Endothelial cell of umbilical vein (primary cell): ENCODE results near the gene ANKRD40CL. TPM values are rescaled to one million over a fixed set of nuclear protein-coding genes. Genes with fewer than 3 reads are reported as not detected.

Source experiments
- BruUV-seq: library from RNA; stranded (reverse); fragments of 400-500 nt; replicated peaks from 2 replicates; lab custom pipeline; 2021; lab: Mats Ljungman, UMichigan
- CTCF ChIA-PET: fragments of 300-600, 350-600 bp; sonication (Branson Sonifier 250); formaldehyde crosslinking; loops from one replicate; lab custom pipeline; 2021; ENCODE audit warnings: antibody characterized with exemption, inconsistent platforms; lab: Charles Lee
- POLR2A ChIA-PET: fragments of 300-600, 350-600 bp; sonication (Branson Sonifier 250); formaldehyde crosslinking; loops from one replicate; lab custom pipeline; 2021; ENCODE audit warnings: antibody characterized with exemption, inconsistent platforms; lab: Charles Lee
- DNase-seq: peaks from one replicate; pipeline ENCODE4 v3.0.0-alpha.2; 2011; ENCODE audit warnings: low read depth, low spot score
- FAIRE-seq: peaks from 2 replicates; lab custom pipeline; 2011; peaks lifted over from hg19 to GRCh38; lab: Jason Lieb, UNC
- H2AFZ ChIP-seq: 2 replicates; pipeline ENCODE4 v1.6.0; 2012; ENCODE audit warnings: low read depth, low read length, control low read depth, inconsistent platforms
- H3K27ac ChIP-seq: 2 replicates; pipeline ENCODE4 v1.5.1; 2011; ENCODE audit warnings: low read depth, mild to moderate bottlenecking, control low read depth, low read length, moderate library complexity; ENCODE audit not compliant: insufficient read depth
- H3K27me3 ChIP-seq, 2 experiments: 2 replicates each; pipeline versions ENCODE4 v1.6.0 to v1.6.1; 2011; ENCODE audit warnings: low read length in 2 of 2, mixed read lengths in 1 of 2; ENCODE audit not compliant: control insufficient read depth in 2 of 2, insufficient read depth in 2 of 2
- H3K36me3 ChIP-seq, 2 experiments: 2 replicates in 1 of 2; 3 replicates in 1 of 2; pipeline ENCODE4 v1.5.1; 2011; ENCODE audit warnings: low read length in 2 of 2, mild to moderate bottlenecking in 1 of 2, moderate library complexity in 1 of 2; ENCODE audit not compliant: control insufficient read depth in 2 of 2, insufficient read depth in 2 of 2; ENCODE audit errors: extremely low read depth in 1 of 2
- H3K4me1 ChIP-seq: 3 replicates; pipeline ENCODE4 v1.5.1; 2011; ENCODE audit warnings: mild to moderate bottlenecking, low read length; ENCODE audit not compliant: control insufficient read depth, insufficient read depth; ENCODE audit errors: extremely low read depth
- H3K4me2 ChIP-seq: 2 replicates; pipeline ENCODE4 v1.6.1; 2011; ENCODE audit warnings: low read length, control low read depth, mixed read lengths; ENCODE audit not compliant: insufficient read depth
- H3K4me3 ChIP-seq, 3 experiments: fragments of 200-600 bp in 1 of 3; sonication (generic), shearing (Covaris generic) in 1 of 3; replicated peaks in 1 of 3; 2 replicates each; pipeline ENCODE4 v1.5.1; 2011 to 2016; ENCODE audit warnings: control low read depth in 3 of 3, low read length in 3 of 3, mild to moderate bottlenecking in 2 of 3, inconsistent platforms in 1 of 3, low read depth in 1 of 3, moderate library complexity in 1 of 3; ENCODE audit not compliant: insufficient read depth in 1 of 3
- H3K79me2 ChIP-seq: 2 replicates; pipeline ENCODE4 v1.6.0; 2012; ENCODE audit warnings: low read length, inconsistent platforms; ENCODE audit not compliant: control insufficient read depth, insufficient read depth
- H3K9ac ChIP-seq: replicated peaks from 2 replicates; pipeline ENCODE3; 2011; ENCODE audit warnings: low read length, control low read depth; ENCODE audit not compliant: insufficient read depth; ENCODE audit errors: extremely low read depth
- H3K9me1 ChIP-seq: replicated peaks from 3 replicates; pipeline ENCODE4 v1.6.0; 2011; ENCODE audit warnings: mild to moderate bottlenecking, low read length; ENCODE audit not compliant: control insufficient read depth, insufficient read depth; ENCODE audit errors: extremely low read depth
- H3K9me3 ChIP-seq: replicated peaks from 2 replicates; pipeline ENCODE4 v1.5.1; 2012; ENCODE audit warnings: low read length, inconsistent platforms; ENCODE audit not compliant: control insufficient read depth, insufficient read depth
- H4K20me1 ChIP-seq: replicated peaks from 2 replicates; pipeline ENCODE3; 2011; ENCODE audit warnings: mild to moderate bottlenecking, low read length; ENCODE audit not compliant: control insufficient read depth, insufficient read depth; ENCODE audit errors: extremely low read depth
- EZH2 ChIP-seq: IDR thresholded peaks from 2 replicates; pipeline ENCODE4 v1.6.1; 2012; ENCODE audit warnings: borderline replicate concordance, low read depth, mild to moderate bottlenecking, moderate library complexity, low read length, inconsistent platforms; ENCODE audit not compliant: severe bottlenecking
- FOS ChIP-seq: IDR thresholded peaks from 2 replicates; pipeline ENCODE4 v1.6.1; 2011; ENCODE audit warnings: mild to moderate bottlenecking, low read length, moderate library complexity, borderline replicate concordance; ENCODE audit not compliant: insufficient read depth
- GATA2 ChIP-seq: IDR thresholded peaks from 2 replicates; pipeline ENCODE4 v1.7.0; 2011; ENCODE audit warnings: low read depth, mild to moderate bottlenecking, moderate library complexity, mixed read lengths, low read length; ENCODE audit not compliant: insufficient read length, insufficient read depth
- JUN ChIP-seq: IDR thresholded peaks from 2 replicates; pipeline ENCODE4 v1.6.1; 2011; ENCODE audit warnings: borderline replicate concordance, low read depth; ENCODE audit not compliant: insufficient read length, insufficient read depth
- MYC ChIP-seq: IDR thresholded peaks from one replicate; pipeline ENCODE4 v1.6.1; 2011; ENCODE audit warnings: mild to moderate bottlenecking, low read depth, low read length
- POLR2A ChIP-seq: IDR thresholded peaks from 2 replicates; pipeline ENCODE4 v1.6.1; 2012; ENCODE audit warnings: low read depth, mild to moderate bottlenecking, control low read depth, low read length
- POLR2AphosphoS5 ChIP-seq: IDR thresholded peaks from 2 replicates; pipeline ENCODE4 v1.6.1; 2012; ENCODE audit warnings: low read depth, mild to moderate bottlenecking, control low read depth, low read length, moderate library complexity; ENCODE audit not compliant: insufficient read depth
- dilution Hi-C: fragments of 300-500 bp; cut with MboI; formaldehyde crosslinking; loops from one replicate; pipeline ENCODE4 v1.15.0; 2019; ENCODE audit warnings: low sequenced_read_pairs; ENCODE audit not compliant: extremely low pct_ligation_motif_present
- intact Hi-C: fragments of 100-400 bp; cut with micrococcal nuclease; formaldehyde crosslinking; loops from one replicate; pipeline ENCODE4 v1.10.0; 2022
- polyA plus RNA-seq, 4 experiments: library from polyadenylated mRNA; depleted of rRNA in 3 of 4; stranded (reverse) in 3 of 4; unstranded in 1 of 4; fragments of >200 nt; gene quantifications; 2 replicates each; pipeline versions ENCODE4 v1.2.1 to v1.2.3, GENCODE V29; 2011 to 2012; ENCODE audit warnings: missing spikeins in 1 of 4
- total RNA-seq: library from RNA; stranded (reverse); gene quantifications from 2 replicates; pipeline ENCODE4 v1.2.3, GENCODE V29; 2021
- TF ChIP-seq, protein P1 (sequence below): IDR thresholded peaks from 2 replicates; pipeline ENCODE4 v1.6.1; 2011; ENCODE audit not compliant: insufficient read depth, insufficient read length
- TF ChIP-seq, protein P2 (sequence below), 2 donors: IDR thresholded peaks; 1 replicate in 1 of 2; 2 replicates in 1 of 2; pipeline ENCODE4 v1.5.1; 2011; ENCODE audit warnings: low read length in 2 of 2, mild to moderate bottlenecking in 2 of 2, moderate library complexity in 2 of 2, control low read depth in 1 of 2, inconsistent platforms in 1 of 2, low read depth in 1 of 2; ENCODE audit not compliant: insufficient read depth in 1 of 2; ENCODE audit errors: extremely low read depth in 1 of 2

ANKRD40CL gene
- total and polyA plus RNA-seq, 2 donors (not counting 3 experiments of a cell fraction or from before 2014, with no cell fraction given): not detected

DNA sequence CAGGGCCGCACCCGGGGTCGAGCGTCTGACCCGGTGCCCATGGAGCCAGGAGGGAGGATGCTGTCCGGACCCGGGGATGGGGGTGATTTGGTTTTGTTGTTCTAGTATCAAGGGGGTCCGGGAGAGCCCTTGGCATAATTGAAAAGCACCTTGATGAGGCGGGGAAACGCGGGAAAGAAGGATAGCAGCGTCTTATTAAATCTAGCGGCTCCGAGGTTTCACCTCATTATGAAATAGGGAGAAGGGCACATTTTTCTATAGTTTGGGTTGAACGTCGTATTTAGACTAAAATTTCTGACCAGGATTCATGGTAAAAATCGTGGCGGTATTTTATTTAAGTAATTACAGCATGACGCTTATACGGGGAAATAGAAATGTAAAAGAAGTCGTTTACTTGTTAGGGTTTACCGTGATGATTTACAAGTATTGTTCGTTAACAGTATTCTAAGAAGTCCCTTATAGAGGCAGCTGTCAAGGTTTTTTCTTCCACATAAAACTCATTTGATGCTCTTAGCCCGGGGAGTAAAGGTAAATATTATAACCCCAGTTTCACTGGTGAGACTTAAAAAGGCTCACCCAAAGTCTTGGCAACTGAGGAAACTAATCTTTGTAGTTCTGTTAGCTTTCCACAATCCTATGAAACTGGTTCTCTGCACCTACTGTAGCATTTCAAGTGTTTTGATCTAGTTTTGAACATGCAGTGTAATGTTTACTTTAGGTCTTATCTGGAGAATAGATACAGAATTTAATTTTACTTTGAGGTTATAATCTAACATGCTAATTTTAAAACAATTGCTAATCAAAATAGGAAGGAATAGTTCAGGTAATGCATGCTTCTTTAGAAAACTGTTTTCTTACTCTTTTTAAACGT, 47.2 kb downstream of the ANKRD40CL start:
- Histone ChIP-seq H3K9me3 (no peaks in the 10 kb centered on the region), H3K9me1 (no peaks in the 10 kb centered on the region), H3K4me2 (peak overlapping the region; percentile 91), H3K4me3 (peak overlapping the region; percentile 70 to 98 (median 90)), H3K4me1 (peaks cover 22% of the 10 kb centered on the region), H4K20me1 (peaks cover 11% of the 10 kb centered on the region), H3K27me3 (no peaks in the 10 kb centered on the region), H3K79me2 (peaks cover 58% of the 10 kb centered on the region), H2AFZ (no peak overlapping the region), H3K27ac (peak overlapping the region; percentile 94), H3K36me3 (no peaks in the 10 kb centered on the region), H3K9ac (peak overlapping the region; percentile 98)
- intact Hi-C loops (loop anchor here (1.0 to 2.0 kb wide), 2 partner anchors 12 to 147 kb away; partner anchors contain the start of gene TOB1), dilution Hi-C loops (no loop called here)
- BruUV-seq: TSS peak; percentile 30
- FAIRE-seq (peak; percentile 62), DNase-seq (no peak)
- TF ChIP-seq MYC: no peak
- TF ChIP-seq GATA2: no peak
- TF ChIP-seq, protein P1, sequence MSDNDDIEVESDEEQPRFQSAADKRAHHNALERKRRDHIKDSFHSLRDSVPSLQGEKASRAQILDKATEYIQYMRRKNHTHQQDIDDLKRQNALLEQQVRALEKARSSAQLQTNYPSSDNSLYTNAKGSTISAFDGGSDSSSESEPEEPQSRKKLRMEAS: no peak
- TF ChIP-seq POLR2A: no peak
- no peak for TF ChIP-seq JUN
- TF ChIP-seq EZH2: no peak
- TF ChIP-seq FOS: no peak
- TF ChIP-seq, protein P2, sequence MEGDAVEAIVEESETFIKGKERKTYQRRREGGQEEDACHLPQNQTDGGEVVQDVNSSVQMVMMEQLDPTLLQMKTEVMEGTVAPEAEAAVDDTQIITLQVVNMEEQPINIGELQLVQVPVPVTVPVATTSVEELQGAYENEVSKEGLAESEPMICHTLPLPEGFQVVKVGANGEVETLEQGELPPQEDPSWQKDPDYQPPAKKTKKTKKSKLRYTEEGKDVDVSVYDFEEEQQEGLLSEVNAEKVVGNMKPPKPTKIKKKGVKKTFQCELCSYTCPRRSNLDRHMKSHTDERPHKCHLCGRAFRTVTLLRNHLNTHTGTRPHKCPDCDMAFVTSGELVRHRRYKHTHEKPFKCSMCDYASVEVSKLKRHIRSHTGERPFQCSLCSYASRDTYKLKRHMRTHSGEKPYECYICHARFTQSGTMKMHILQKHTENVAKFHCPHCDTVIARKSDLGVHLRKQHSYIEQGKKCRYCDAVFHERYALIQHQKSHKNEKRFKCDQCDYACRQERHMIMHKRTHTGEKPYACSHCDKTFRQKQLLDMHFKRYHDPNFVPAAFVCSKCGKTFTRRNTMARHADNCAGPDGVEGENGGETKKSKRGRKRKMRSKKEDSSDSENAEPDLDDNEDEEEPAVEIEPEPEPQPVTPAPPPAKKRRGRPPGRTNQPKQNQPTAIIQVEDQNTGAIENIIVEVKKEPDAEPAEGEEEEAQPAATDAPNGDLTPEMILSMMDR (IDR thresholded peaks at IDR 0.05; ENCODE audit: extremely low read depth in 1 of 2, insufficient read depth in 1 of 2, low read depth in 1 of 2, low read length in 2 of 2): no peak
- TF ChIP-seq POLR2AphosphoS5: no peak
- CTCF ChIA-PET: interaction anchor here (0.8 to 1.5 kb wide), 3 partner anchors 12 to 63 kb away, joined by 3 to 9 read pairs (median 3); partner anchors contain the start of gene ANKRD40
- POLR2A ChIA-PET: interaction anchor here (1.1 kb wide), 1 partner anchor 12 kb away, joined by 7 read pairs; the partner anchor contains the start of gene ANKRD40
